DND-41 (cell line): ENCODE results near the gene TOLLIP.

ENCODE experiments used
- ATAC-seq: fragments of 200-7000 bp; cut with Tn5 transposase; 3 replicates; pipeline ENCODE4 v1.9.1; 2021; ENCODE audit warnings: low read depth; ENCODE audit not compliant: insufficient read depth
- DNase-seq: peaks from one replicate; pipeline ENCODE4 v3.0.0-alpha.2; 2020
- H2AFZ ChIP-seq: 2 replicates; pipeline ENCODE4 v1.6.0; 2012; ENCODE audit warnings: low read depth, low read length
- H3K27ac ChIP-seq: 2 replicates; pipeline ENCODE4 v1.5.1; 2012; ENCODE audit warnings: low read length, inconsistent platforms
- H3K27me3 ChIP-seq: fragments of 200-600 bp; sonication (generic); 2 replicates; pipeline ENCODE4 v1.6.0; 2012; ENCODE audit warnings: low read length, mild to moderate bottlenecking, inconsistent platforms; ENCODE audit not compliant: insufficient read depth, poor library complexity
- H3K36me3 ChIP-seq: 2 replicates; pipeline ENCODE4 v1.5.1; 2012; ENCODE audit warnings: low read length, inconsistent platforms; ENCODE audit not compliant: insufficient read depth
- H3K4me1 ChIP-seq: 2 replicates; pipeline ENCODE4 v1.5.1; 2012; ENCODE audit warnings: mild to moderate bottlenecking, low read length; ENCODE audit not compliant: insufficient read depth
- H3K4me2 ChIP-seq: 2 replicates; pipeline ENCODE4 v1.6.0; 2012; ENCODE audit warnings: mild to moderate bottlenecking, moderate library complexity, low read length, inconsistent platforms; ENCODE audit not compliant: insufficient read depth
- H3K4me3 ChIP-seq, 2 experiments: fragments of 200-600 bp in 1 of 2; shearing (Covaris generic) in 1 of 2; 2 replicates each; pipeline ENCODE4 v1.5.1; 2012 to 2016; ENCODE audit warnings: inconsistent platforms in 2 of 2, low read length in 2 of 2, mild to moderate bottlenecking in 2 of 2, low read depth in 1 of 2, moderate library complexity in 1 of 2
- H3K79me2 ChIP-seq: 2 replicates; pipeline ENCODE4 v1.6.0; 2012; ENCODE audit warnings: low read length, inconsistent platforms; ENCODE audit not compliant: insufficient read depth
- H3K9ac ChIP-seq: 2 replicates; pipeline ENCODE4 v1.6.0; 2012; ENCODE audit warnings: low read depth, mild to moderate bottlenecking, inconsistent platforms, low read length, moderate library complexity
- H3K9me3 ChIP-seq: 2 replicates; pipeline ENCODE4 v1.5.1; 2012; ENCODE audit warnings: low read length, moderate library complexity, mild to moderate bottlenecking, inconsistent platforms; ENCODE audit not compliant: insufficient read depth, severe bottlenecking
- H4K20me1 ChIP-seq: 2 replicates; pipeline ENCODE4 v1.6.0; 2012; ENCODE audit warnings: low read length; ENCODE audit not compliant: insufficient read depth
- CTCF ChIP-seq: IDR thresholded peaks from 2 replicates; pipeline ENCODE4 v1.5.1; 2012; ENCODE audit warnings: borderline replicate concordance, low read length, moderate library complexity, mild to moderate bottlenecking; ENCODE audit not compliant: poor library complexity, severe bottlenecking; ENCODE audit errors: extremely low read depth
- EZH2 ChIP-seq: IDR thresholded peaks from 3 replicates; pipeline ENCODE4 v1.6.1; 2012; ENCODE audit warnings: borderline replicate concordance, low read depth, mild to moderate bottlenecking, moderate library complexity, low read length, inconsistent platforms; ENCODE audit not compliant: severe bottlenecking

The TOLLIP gene

GRCh38 chr11:1339066-1339675 is 29.7 kb upstream of the TOLLIP start:
- Histone ChIP-seq H3K9ac (no peak overlapping the region), H4K20me1 (no peaks in the 10 kb centered on the region), H3K4me2 (no peak overlapping the region), H3K4me3 (no peak overlapping the region), H3K36me3 (no peaks in the 10 kb centered on the region), H3K79me2 (no peaks in the 10 kb centered on the region), H3K27ac (no peak overlapping the region), H3K4me1 (peaks cover 9% of the 10 kb centered on the region), H2AFZ (no peak overlapping the region), H3K9me3 (no peaks in the 10 kb centered on the region), H3K27me3 (no peaks in the 10 kb centered on the region)
- DNase-seq (no peak), ATAC-seq (no peak)
- no peak for TF ChIP-seq EZH2
- no peak for TF ChIP-seq CTCF

- H4K20me1 ChIP-seq, result no peaks in the 10 kb centered on the region
- no peak overlapping the region for H2AFZ ChIP-seq
- TF ChIP-seq EZH2 (no peak), CTCF (no peak)
- no peak overlapping the region for H3K9ac ChIP-seq
- DNase-seq, result no peak
- H3K27ac ChIP-seq, result no peak overlapping the region
- H3K4me1 ChIP-seq, result peaks cover 9% of the 10 kb centered on the region
- H3K36me3 ChIP-seq, result no peaks in the 10 kb centered on the region
- no peak overlapping the region for H3K4me2 ChIP-seq
- H3K79me2 ChIP-seq, result no peaks in the 10 kb centered on the region
- no peaks in the 10 kb centered on the region for H3K9me3 ChIP-seq
- no peaks in the 10 kb centered on the region for H3K27me3 ChIP-seq
- no peak overlapping the region for H3K4me3 ChIP-seq
- no peak for ATAC-seq
Measured at GRCh38 chr11:1338201-1339065, 29.0 kb upstream of the TOLLIP start.

GRCh38 chr11:1337647-1338007 is 28.2 kb upstream of the TOLLIP start:
- no peak for TF ChIP-seq EZH2
- no peak for TF ChIP-seq CTCF
- H4K20me1 ChIP-seq, result no peaks in the 10 kb centered on the region
- H3K9ac ChIP-seq, result no peak overlapping the region
- no peak overlapping the region for H3K4me2 ChIP-seq
- ATAC-seq (no peak), DNase-seq (no peak)
- H3K27me3 ChIP-seq, result no peaks in the 10 kb centered on the region
- no peak overlapping the region for H3K27ac ChIP-seq
- no peaks in the 10 kb centered on the region for H3K9me3 ChIP-seq
- no peaks in the 10 kb centered on the region for H3K79me2 ChIP-seq
- peaks cover 9% of the 10 kb centered on the region for H3K4me1 ChIP-seq
- H2AFZ ChIP-seq, result no peak overlapping the region
- no peaks in the 10 kb centered on the region for H3K36me3 ChIP-seq
- no peak overlapping the region for H3K4me3 ChIP-seq
